RPMI8226 (cell line): ENCODE results near the gene DLX3.

Experiments used
- DNase-seq: peaks from one replicate; pipeline ENCODE4 v3.0.0-alpha.2; 2015

DLX3 gene

GRCh38 chr17:50023520-50023919 lies 28.5 kb upstream of the DLX3 start:
- DNase-seq = no peak

GRCh38 chr17:50022463-50023130 lies 27.6 kb upstream of the DLX3 start:
- no peak for DNase-seq

GRCh38 chr17:50021681-50022370 lies 26.8 kb upstream of the DLX3 start:
- no peak for DNase-seq

- peak; percentile 14 for DNase-seq
These were observed 26.0 kb upstream of the DLX3 start for GRCh38 chr17:50020841-50021599.

GRCh38 chr17:50018909-50019308 lies 23.9 kb upstream of the DLX3 start:
- DNase-seq = no peak

GRCh38 chr17:50015146-50015545 lies 20.1 kb upstream of the DLX3 start:
- no peak for DNase-seq

GRCh38 chr17:50014471-50015088 lies 19.6 kb upstream of the DLX3 start:
- DNase-seq = no peak

GRCh38 chr17:50013079-50013478 lies 18.1 kb upstream of the DLX3 start:
- no peak for DNase-seq

- no peak for DNase-seq
These were observed 14.3 kb upstream of the DLX3 start for GRCh38 chr17:50009282-50009681.

- DNase-seq = no peak
These were observed 8.9 kb upstream of the DLX3 start for GRCh38 chr17:50003911-50004310.

GRCh38 chr17:49998836-49999511 lies 4.0 kb upstream of the DLX3 start:
- no peak for DNase-seq

GRCh38 chr17:49997773-49998703 lies 3.0 kb upstream of the DLX3 start:
- DNase-seq = peak; percentile 89

- no peak for DNase-seq
These were observed 2.3 kb upstream of the DLX3 start for GRCh38 chr17:49997301-49997650.

- peak; percentile 60 for DNase-seq
These were observed 1.7 kb upstream of the DLX3 start for GRCh38 chr17:49996495-49997300.

GRCh38 chr17:49996121-49996494 lies 1.1 kb upstream of the DLX3 start:
- peak; percentile 2 for DNase-seq

- DNase-seq = peak; percentile 5
These were observed 654 bp downstream of the DLX3 start for GRCh38 chr17:49994085-49995054.

GRCh38 chr17:49993423-49994060 lies 1.5 kb downstream of the DLX3 start:
- DNase-seq = peak; percentile 37

- no peak for DNase-seq
These were observed 2.0 kb downstream of the DLX3 start for GRCh38 chr17:49992933-49993422.
